Prostate gland (tissue), 2 donors: ENCODE results near the gene NIPA2. TPM values are rescaled to one million over a fixed set of nuclear protein-coding genes. Genes with fewer than 3 reads are reported as not detected.

Experiments
- DNase-seq: peaks from one replicate; pipeline ENCODE4 v3.0.0-alpha.2; 2019; ENCODE audit warnings: low spot score
- H3K27ac ChIP-seq, 2 donors: fragments of 200-600 bp; sonication (generic); 2 replicates each; pipeline ENCODE4 v1.5.1; 2017 to 2019
- H3K27me3 ChIP-seq: fragments of 200-600 bp; sonication (generic); replicated peaks from 2 replicates; pipeline ENCODE4 v1.5.1; 2019; ENCODE audit not compliant: insufficient read depth
- H3K36me3 ChIP-seq, 2 donors: fragments of 200-600 bp; sonication (generic); 1 replicate in 1 of 2; 2 replicates in 1 of 2; pipeline versions ENCODE4 v1.5.1 to v1.8.1; 2017 to 2019
- H3K4me1 ChIP-seq: fragments of 200-600 bp; sonication (generic); replicated peaks from 2 replicates; pipeline ENCODE4 v1.5.1; 2019
- H3K4me3 ChIP-seq, 2 donors: fragments of 200-600 bp; sonication (generic); 2 replicates each; pipeline ENCODE4 v1.5.1; 2017 to 2019
- H3K9me3 ChIP-seq: fragments of 200-600 bp; sonication (generic); 2 replicates; pipeline ENCODE4 v1.5.1; 2017
- POLR2A ChIP-seq: fragments of 450-650 bp; IDR thresholded peaks from one replicate; pipeline ENCODE4 v1.6.1; 2016; ENCODE audit warnings: antibody characterized with exemption, mild to moderate bottlenecking
- POLR2AphosphoS5 ChIP-seq: sonication (generic); formaldehyde crosslinking; IDR thresholded peaks from one replicate; pipeline ENCODE4 v1.6.1; 2017; ENCODE audit warnings: antibody characterized with exemption
- WGBS: methylation state at CpG from one replicate; pipeline ENCODE4 v1.1.5; 2018; 5-methylcytosine and 5-hydroxymethylcytosine counted together
- intact Hi-C: fragments of 100-400 bp; cut with DNase I; formaldehyde crosslinking; loops from one replicate; pipeline ENCODE4 v1.14.2; 2022
- total RNA-seq, 2 donors: library from RNA; depleted of rRNA; stranded (reverse); fragments of >200 nt; gene quantifications; one replicate each; pipeline ENCODE4 v1.1.0, GENCODE V29; 2016
- TF ChIP-seq, protein P1 (sequence below), 4 experiments: fragments of 200-600 bp in 2 of 4; fragments of 450-650 bp in 2 of 4; sonication (generic) in 2 of 4; IDR thresholded peaks; 1 replicate in 3 of 4; 2 replicates in 1 of 4; pipeline ENCODE4 v1.5.1; 2016 to 2019; ENCODE audit warnings: antibody characterized with exemption in 4 of 4, mild to moderate bottlenecking in 2 of 4, moderate library complexity in 2 of 4

Gene NIPA2
- total RNA-seq, 2 donors from 2014 or later, result 34.9 to 43.6 TPM

GRCh38 chr15:22877607-22878006 lies 39.1 kb downstream of the NIPA2 start:
- no peak overlapping the region for H3K27ac ChIP-seq
- WGBS, result 92% methylated on average over 8 of the region's 8 CpGs
- intact Hi-C loops, result no loop called here
- DNase-seq, result no peak
- TF ChIP-seq POLR2AphosphoS5 (no peak), POLR2A (no peak)
- TF ChIP-seq, protein P1, sequence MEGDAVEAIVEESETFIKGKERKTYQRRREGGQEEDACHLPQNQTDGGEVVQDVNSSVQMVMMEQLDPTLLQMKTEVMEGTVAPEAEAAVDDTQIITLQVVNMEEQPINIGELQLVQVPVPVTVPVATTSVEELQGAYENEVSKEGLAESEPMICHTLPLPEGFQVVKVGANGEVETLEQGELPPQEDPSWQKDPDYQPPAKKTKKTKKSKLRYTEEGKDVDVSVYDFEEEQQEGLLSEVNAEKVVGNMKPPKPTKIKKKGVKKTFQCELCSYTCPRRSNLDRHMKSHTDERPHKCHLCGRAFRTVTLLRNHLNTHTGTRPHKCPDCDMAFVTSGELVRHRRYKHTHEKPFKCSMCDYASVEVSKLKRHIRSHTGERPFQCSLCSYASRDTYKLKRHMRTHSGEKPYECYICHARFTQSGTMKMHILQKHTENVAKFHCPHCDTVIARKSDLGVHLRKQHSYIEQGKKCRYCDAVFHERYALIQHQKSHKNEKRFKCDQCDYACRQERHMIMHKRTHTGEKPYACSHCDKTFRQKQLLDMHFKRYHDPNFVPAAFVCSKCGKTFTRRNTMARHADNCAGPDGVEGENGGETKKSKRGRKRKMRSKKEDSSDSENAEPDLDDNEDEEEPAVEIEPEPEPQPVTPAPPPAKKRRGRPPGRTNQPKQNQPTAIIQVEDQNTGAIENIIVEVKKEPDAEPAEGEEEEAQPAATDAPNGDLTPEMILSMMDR (IDR thresholded peaks at IDR 0.05), result no peak
- no peaks in the 10 kb centered on the region for H3K4me1 ChIP-seq
- H3K36me3 ChIP-seq, result peaks cover 9 to 20% of the 10 kb centered on the region in 2 donors
- H3K27me3 ChIP-seq, result no peaks in the 10 kb centered on the region
- H3K4me3 ChIP-seq, result no peak overlapping the region
- H3K9me3 ChIP-seq, result no peaks in the 10 kb centered on the region

DNA sequence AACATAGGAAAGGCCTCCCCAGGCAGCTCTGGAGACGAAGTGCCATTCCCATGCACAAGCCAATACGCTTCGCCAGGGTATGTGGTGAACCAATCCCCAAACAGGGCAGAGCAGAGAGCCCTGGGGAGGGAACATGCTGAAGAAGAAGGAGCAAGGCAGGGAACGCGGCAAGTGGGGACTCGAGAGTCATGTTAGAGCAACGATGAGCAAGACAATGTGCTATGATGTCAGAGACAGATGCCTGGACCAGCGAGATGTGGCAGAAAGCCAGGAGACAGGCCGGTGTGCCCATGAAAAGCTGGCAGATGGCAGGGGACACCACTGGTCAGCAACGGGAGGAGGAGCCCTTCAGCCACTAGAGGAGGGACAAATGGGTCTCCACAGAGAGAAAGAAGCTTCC lies 39.6 kb downstream of the NIPA2 start:
- 79% methylated on average over 10 of the region's 10 CpGs for WGBS
- Histone ChIP-seq H3K27ac (no peak overlapping the region), H3K4me3 (no peak overlapping the region), H3K4me1 (no peaks in the 10 kb centered on the region), H3K36me3 (peaks cover 11 to 23% of the 10 kb centered on the region in 2 donors), H3K27me3 (no peaks in the 10 kb centered on the region), H3K9me3 (no peaks in the 10 kb centered on the region)
- intact Hi-C loops, result no loop called here
- DNase-seq, result no peak
- TF ChIP-seq, protein P1 (IDR thresholded peaks at IDR 0.05), result no peak
- TF ChIP-seq POLR2A (no peak), POLR2AphosphoS5 (no peak)

- H3K36me3 ChIP-seq, result peaks cover 11 to 23% of the 10 kb centered on the region in 2 donors
- intact Hi-C loops, result no loop called here
- no peak overlapping the region for H3K4me3 ChIP-seq
Observed at GRCh38 chr15:22880068-22880980, 41.9 kb downstream of the NIPA2 start.

GRCh38 chr15:22880981-22881738 lies 42.7 kb downstream of the NIPA2 start:
- H3K27me3 ChIP-seq, result no peaks in the 10 kb centered on the region
- H3K27ac ChIP-seq, result no peak overlapping the region
- H3K9me3 ChIP-seq, result no peaks in the 10 kb centered on the region
- TF ChIP-seq POLR2AphosphoS5 (no peak), POLR2A (no peak)
- TF ChIP-seq, protein P1 (IDR thresholded peaks at IDR 0.05), result no peak
- no peaks in the 10 kb centered on the region for H3K4me1 ChIP-seq
- H3K4me3 ChIP-seq, result no peak overlapping the region
- H3K36me3 ChIP-seq, result peaks cover 11 to 23% of the 10 kb centered on the region in 2 donors
- WGBS, result 87% methylated on average over 19 of the region's 19 CpGs
- intact Hi-C loops, result no loop called here
- no peak for DNase-seq

More at GRCh38 chr15:22880068-22880980, 41.9 kb downstream of the NIPA2 start:
- H3K4me1 ChIP-seq, result no peaks in the 10 kb centered on the region
- no peaks in the 10 kb centered on the region for H3K9me3 ChIP-seq
- WGBS, result 92% methylated on average over 33 of the region's 33 CpGs
- DNase-seq, result no peak
- TF ChIP-seq POLR2AphosphoS5 (no peak), POLR2A (no peak)
- TF ChIP-seq, protein P1 (IDR thresholded peaks at IDR 0.05), result no peak
- no peak overlapping the region for H3K27ac ChIP-seq
- no peaks in the 10 kb centered on the region for H3K27me3 ChIP-seq
